Measurements from ENCODE around the gene SMIM24.
"Not testable (repeated sequence)": the region's sequence is repeated elsewhere in the genome, so short reads cannot be mapped to it uniquely, and the experiment has no call there.

Gene SMIM24

DNA sequence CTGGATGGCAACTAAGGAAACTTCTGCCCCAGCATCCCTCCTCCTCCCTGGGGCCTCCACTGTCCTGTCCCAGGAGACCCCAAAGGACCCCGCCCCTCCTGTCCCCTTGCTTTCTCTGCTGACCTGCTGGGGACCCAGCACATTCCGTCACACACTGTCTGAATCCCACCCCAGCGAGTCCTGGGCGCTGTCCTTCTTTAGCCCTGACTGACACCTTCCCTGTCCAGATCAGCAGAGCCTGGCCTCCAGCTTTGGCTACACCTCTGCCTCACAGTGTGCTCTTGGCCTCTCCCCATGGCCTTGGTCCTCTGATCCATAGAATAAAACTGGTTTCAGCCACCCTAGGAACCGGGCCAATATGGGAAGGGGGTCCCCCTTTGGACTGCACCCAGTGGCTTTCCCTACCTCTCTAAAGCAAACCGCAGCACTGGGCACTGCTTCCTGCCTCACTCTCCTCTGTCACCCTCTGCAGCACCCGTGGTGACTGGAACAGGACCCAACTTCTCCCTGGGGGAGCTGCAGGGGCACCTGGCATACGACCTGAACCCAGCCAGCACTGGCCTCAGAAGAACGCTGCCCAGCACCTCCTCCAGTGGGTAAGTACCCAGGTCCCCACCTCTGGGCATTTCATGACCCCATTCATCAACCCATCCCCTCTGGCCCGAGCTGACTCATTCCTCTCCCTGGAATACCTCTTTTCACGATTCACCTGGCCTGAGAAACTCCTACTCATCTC lies 46.4 kb downstream of the SMIM24 start:
- DNase-seq (ENCODE audit: low read depth), result no peak
- no peak for TF ChIP-seq CTCF (IDR thresholded peaks at IDR 0.05; ENCODE audit: insufficient read depth, low read depth, low read length, missing control alignments)
- no peak overlapping the region for H3K4me3 ChIP-seq (ENCODE audit: low read length)

GRCh38 chr19:3433313-3433712 lies 47.0 kb downstream of the SMIM24 start:
- no peak overlapping the region for H3K4me3 ChIP-seq (ENCODE audit: low read length)
- no peak for DNase-seq (ENCODE audit: low read depth)
- TF ChIP-seq CTCF (IDR thresholded peaks at IDR 0.05; ENCODE audit: insufficient read depth, low read depth, low read length, missing control alignments), result no peak

DNA sequence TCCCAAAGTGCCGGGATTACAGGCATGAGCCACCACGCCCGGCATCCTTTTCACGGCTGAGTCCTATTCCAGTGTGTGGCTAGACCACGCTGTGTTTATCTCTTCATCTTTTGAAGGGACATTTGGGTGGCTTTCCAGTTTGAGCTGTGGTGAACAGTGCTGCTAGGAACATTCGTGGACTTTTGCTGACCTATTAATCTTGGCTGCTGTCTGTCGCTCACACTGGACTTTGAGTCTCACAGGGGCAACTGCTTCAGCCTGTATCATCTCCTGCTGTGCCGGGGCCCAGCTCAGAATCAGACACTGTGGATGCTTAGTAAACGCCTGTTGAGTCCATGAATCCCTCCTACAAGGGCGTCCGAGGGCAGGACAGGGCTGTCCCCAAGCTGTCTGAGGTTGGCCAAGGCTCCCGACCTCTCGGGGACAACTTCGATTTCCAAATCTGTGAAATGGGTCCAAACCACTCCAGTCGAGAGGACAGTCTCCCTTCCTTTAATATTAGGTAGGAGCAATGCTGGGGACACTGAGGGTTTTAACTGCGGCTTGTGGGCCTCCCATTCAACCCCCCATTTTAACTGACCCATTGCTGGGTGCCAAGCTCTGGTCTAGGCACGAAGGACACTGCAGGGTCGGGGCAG lies 48.4 kb downstream of the SMIM24 start:
- no peak for DNase-seq (ENCODE audit: low read depth)
- no peak for TF ChIP-seq CTCF (IDR thresholded peaks at IDR 0.05; ENCODE audit: insufficient read depth, low read depth, low read length, missing control alignments)
- no peak overlapping the region for H3K4me3 ChIP-seq (ENCODE audit: low read length)

DNA sequence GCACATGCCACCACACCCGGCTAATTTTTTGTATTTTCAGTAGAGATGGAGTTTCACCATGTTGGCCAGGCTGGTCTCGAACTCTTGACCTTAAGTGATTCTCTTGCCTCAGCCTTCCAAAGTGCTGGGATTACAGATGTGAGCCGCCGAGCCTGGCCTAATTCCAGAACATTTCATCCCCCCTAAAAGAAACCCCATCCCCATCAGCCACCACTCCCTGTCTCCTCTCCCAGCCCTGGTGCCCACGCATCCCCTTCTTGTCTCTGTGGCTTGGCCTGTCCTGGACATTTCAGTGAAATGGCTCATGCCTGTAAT lies 50.0 kb downstream of the SMIM24 start:
- H3K4me3 ChIP-seq (ENCODE audit: low read length); DNase-seq (ENCODE audit: low read depth): not testable (repeated sequence)

GRCh38 chr19:3426433-3426832 lies 53.9 kb downstream of the SMIM24 start:
- no peak overlapping the region for H3K4me3 ChIP-seq (ENCODE audit: low read length)
- no peak for DNase-seq (ENCODE audit: low read depth)
- TF ChIP-seq CTCF (IDR thresholded peaks at IDR 0.05; ENCODE audit: insufficient read depth, low read depth, low read length, missing control alignments), result no peak

Measured in epithelial cell of esophagus (primary cell).